HEK293 (cell line): ENCODE data around the gene NFATC3.
"Not testable (repeated sequence)": the region's sequence is repeated elsewhere in the genome, so short reads cannot be mapped to it uniquely, and the experiment has no call there.

Experiments used
- YY1 ChIP-seq: fragments of 450-650 bp; formaldehyde crosslinking; IDR thresholded peaks from 2 replicates; pipeline ENCODE4 v1.5.1; 2018; ENCODE audit warnings: missing biosample characterization, missing genetic modification characterization
- ZBTB8A ChIP-seq: fragments of 450-650 bp; formaldehyde crosslinking; IDR thresholded peaks from 2 replicates; pipeline ENCODE4 v1.5.1; 2016; ENCODE audit warnings: missing biosample characterization, missing genetic modification characterization
- ZNF23 ChIP-seq: fragments of 450-650 bp; formaldehyde crosslinking; IDR thresholded peaks from 2 replicates; pipeline ENCODE4 v1.5.1; 2016; ENCODE audit warnings: missing biosample characterization, missing genetic modification characterization, borderline replicate concordance
- TF ChIP-seq, protein P1 (sequence below): fragments of 450-650 bp; formaldehyde crosslinking; IDR thresholded peaks from 2 replicates; pipeline ENCODE4 v1.5.1; 2016; ENCODE audit warnings: missing biosample characterization, missing genetic modification characterization
- TF ChIP-seq, protein P2 (sequence below): fragments of 450-650 bp; formaldehyde crosslinking; IDR thresholded peaks from 2 replicates; pipeline ENCODE4 v1.5.1; 2017; ENCODE audit warnings: missing biosample characterization, missing genetic modification characterization
- TF ChIP-seq, protein P3 (sequence below): fragments of 450-650 bp; formaldehyde crosslinking; IDR thresholded peaks from 2 replicates; pipeline ENCODE4 v1.5.1; 2016; ENCODE audit warnings: missing biosample characterization, missing genetic modification characterization

DNA sequence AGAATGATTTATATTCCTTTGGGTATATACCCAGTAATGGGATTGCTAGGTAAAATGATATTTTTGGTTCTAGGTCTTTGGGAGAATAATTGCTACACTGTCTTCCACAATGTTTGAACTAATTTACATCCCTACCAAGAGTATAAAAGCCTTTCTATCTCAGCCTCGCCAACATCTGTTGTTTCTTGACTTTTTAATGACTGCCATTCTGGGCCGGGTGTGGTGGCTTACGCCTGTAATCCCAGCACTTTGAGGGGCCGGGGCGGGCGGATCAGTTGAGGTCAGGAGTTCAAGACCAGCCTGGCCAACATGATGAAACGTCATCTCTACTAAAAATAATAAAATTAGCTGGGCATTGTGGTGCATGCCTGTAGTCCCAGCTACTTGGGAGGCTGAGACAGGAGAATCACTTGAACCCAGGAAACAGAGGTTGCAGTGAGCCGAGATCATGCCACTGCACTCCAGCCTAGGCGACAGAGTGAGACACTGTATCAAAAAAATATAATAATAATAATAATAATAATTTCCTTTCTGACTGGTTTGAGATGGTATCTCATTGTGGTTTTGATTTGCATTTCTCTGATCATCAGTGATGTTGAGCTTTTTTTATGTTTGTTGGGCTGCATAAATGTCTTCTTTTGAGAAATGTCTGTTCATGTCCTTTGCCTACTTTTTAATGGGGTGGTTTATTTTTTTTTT, 22.2 kb downstream of the NFATC3 start:
- TF ChIP-seq YY1, ZBTB8A, ZNF23 (tag by site-specific recombination): not testable (repeated sequence)
- TF ChIP-seq, protein P1, sequence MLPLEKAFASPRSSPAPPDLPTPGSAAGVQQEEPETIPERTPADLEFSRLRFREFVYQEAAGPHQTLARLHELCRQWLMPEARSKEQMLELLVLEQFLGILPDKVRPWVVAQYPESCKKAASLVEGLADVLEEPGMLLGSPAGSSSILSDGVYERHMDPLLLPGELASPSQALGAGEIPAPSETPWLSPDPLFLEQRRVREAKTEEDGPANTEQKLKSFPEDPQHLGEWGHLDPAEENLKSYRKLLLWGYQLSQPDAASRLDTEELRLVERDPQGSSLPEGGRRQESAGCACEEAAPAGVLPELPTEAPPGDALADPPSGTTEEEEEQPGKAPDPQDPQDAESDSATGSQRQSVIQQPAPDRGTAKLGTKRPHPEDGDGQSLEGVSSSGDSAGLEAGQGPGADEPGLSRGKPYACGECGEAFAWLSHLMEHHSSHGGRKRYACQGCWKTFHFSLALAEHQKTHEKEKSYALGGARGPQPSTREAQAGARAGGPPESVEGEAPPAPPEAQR = not testable (repeated sequence)
- TF ChIP-seq, protein P2, sequence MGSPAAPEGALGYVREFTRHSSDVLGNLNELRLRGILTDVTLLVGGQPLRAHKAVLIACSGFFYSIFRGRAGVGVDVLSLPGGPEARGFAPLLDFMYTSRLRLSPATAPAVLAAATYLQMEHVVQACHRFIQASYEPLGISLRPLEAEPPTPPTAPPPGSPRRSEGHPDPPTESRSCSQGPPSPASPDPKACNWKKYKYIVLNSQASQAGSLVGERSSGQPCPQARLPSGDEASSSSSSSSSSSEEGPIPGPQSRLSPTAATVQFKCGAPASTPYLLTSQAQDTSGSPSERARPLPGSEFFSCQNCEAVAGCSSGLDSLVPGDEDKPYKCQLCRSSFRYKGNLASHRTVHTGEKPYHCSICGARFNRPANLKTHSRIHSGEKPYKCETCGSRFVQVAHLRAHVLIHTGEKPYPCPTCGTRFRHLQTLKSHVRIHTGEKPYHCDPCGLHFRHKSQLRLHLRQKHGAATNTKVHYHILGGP (tag by site-specific recombination) = not testable (repeated sequence)
- TF ChIP-seq, protein P3, sequence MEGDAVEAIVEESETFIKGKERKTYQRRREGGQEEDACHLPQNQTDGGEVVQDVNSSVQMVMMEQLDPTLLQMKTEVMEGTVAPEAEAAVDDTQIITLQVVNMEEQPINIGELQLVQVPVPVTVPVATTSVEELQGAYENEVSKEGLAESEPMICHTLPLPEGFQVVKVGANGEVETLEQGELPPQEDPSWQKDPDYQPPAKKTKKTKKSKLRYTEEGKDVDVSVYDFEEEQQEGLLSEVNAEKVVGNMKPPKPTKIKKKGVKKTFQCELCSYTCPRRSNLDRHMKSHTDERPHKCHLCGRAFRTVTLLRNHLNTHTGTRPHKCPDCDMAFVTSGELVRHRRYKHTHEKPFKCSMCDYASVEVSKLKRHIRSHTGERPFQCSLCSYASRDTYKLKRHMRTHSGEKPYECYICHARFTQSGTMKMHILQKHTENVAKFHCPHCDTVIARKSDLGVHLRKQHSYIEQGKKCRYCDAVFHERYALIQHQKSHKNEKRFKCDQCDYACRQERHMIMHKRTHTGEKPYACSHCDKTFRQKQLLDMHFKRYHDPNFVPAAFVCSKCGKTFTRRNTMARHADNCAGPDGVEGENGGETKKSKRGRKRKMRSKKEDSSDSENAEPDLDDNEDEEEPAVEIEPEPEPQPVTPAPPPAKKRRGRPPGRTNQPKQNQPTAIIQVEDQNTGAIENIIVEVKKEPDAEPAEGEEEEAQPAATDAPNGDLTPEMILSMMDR (tag by site-specific recombination) = not testable (repeated sequence)
